DMS79 treated with DMSO at 0.1 percent for 48 hours (cell line): Measurements from ENCODE around the gene PDGFC.

Experiments
- DNase-seq: peaks from one replicate; lab custom pipeline; 2025; lab: John Stamatoyannopoulos, UW

The PDGFC gene

DNA sequence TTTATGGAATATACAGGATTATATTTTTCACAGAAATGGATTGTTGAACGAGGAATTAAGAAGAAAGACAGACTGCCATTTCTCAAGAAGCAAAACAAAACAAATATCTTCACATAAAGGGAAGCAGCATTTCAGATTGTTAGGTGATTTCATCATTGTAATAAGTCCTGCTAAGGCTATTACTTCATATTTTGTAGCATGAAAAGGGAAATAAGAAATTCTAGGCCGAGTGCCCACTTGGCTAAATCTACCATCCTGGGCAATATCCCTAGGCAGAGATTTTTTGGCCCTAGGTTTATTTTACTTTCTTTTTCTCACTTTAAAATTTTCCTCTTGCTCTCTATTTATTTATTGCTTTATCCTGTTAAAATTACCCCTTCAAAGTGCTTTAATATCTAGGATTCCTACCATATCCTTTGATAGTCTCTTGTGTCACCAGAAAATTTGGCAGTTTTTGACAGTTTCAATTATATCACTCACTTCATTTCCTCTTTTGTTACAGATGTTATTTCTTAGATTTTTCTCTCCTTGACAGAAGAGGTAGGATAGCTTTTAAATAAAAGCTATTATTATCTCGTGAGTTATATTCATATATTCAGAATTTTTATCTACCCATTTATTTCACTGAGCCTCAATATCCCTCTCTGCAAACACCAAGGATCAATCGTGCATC, 142.3 kb downstream of the PDGFC start:
- DNase-seq = no peak

DNA sequence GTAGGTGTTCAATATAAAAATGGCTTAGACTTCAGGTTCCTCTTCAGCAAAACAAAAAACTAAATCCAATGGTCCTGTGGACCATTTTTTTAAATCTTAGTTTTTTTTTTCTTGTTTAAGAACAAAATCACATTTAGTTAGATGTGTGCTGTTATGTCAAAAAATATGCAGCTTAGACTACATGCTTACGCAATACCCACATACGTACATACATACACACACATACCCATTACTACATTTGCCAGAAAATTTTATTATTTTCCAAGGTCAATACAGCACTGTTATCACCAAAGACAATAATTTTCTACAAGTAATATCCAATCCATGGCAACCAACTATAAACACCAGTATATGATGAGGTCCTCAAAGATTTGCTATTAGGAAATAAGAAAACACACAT, 144.1 kb downstream of the PDGFC start:
- DNase-seq = no peak

DNA sequence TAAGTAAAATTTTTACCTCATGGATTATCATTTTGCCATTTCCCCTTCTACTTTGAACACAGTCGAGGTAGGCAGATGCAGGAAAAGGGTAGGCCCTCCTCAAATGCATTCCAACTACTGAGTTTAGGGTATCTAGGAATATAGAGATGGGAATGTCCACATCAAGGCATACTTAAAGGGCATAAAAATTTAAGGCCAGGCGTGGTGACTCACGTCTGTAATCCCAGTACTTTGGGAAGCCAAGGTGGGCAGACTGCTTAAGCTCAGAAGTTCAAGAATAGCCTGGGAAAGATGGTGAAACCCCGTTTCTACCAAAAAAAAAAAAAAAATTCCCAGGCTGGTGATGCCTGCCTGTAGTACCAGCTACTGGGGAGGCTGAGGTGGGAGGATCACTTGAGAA, 146.5 kb downstream of the PDGFC start:
- DNase-seq = no peak

DNA sequence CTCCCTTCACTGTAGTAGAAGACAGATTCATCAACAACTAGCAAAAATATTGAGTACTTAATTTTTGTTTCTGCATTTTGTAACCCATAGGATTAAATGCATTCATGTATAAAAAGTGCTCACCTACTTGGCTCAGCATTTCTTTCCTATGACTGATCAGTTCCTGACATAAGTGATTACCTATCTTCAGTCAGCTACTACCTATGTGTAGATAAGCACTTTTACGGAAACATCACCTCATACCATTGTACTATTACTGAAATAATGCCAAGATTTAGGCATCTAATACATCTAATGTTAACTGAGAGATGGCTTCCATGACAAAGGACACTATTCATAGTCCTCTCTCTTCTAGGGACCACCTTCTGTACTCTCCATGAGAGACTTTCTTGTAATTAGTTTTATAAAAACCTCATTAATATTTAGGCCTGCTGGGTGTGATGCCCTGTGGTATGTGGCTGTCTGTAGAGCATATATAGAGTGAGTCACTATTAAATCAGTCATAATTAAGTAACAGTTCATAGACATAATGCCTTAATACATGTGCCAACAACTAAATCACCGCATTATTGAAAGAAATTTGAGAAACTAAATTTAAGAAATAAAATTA, 147.0 kb downstream of the PDGFC start:
- no peak for DNase-seq

DNA sequence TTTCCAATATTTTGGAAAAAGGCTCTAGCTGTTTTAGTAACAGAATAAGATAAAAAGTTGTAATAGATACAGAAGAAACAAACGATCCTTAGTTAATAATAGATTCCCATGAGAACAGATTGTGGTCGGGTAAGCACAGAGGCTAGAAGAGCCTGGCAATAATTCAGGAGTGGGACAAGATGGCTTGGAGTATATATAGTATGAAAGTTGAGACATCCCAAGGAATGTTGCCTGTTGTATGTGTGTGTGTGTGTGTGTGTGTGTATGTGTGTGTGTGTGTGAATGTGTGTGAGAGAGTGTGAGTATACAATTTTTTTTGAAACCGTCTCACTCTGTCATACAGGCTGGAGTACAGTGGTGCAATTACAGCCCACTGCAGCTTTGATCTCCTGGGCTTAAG, 150.7 kb downstream of the PDGFC start:
- no peak for DNase-seq

GRCh38 chr4:156816360-156816755, 155.2 kb downstream of the PDGFC start:
- DNase-seq = peak; percentile 5

GRCh38 chr4:156815717-156816359, 155.8 kb downstream of the PDGFC start:
- peak; percentile 83 for DNase-seq

DNA sequence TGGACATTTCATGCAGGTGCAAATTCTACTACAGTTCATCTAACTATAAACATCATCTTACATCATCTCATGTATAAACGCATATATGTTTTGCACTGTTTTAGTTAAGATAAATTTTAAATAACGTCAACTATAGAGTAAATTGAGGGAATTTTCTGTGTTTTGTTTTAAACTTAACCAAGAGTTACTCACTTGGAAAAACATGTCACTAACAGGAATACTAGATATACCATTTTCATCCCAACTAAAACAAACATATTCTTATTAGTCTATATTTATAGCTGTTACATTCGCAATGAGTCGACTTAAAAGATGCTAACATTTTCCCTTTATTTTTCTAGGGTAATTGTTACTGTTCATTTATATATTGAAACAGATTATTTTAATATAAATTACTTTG, 159.6 kb downstream of the PDGFC start:
- no peak for DNase-seq

DNA sequence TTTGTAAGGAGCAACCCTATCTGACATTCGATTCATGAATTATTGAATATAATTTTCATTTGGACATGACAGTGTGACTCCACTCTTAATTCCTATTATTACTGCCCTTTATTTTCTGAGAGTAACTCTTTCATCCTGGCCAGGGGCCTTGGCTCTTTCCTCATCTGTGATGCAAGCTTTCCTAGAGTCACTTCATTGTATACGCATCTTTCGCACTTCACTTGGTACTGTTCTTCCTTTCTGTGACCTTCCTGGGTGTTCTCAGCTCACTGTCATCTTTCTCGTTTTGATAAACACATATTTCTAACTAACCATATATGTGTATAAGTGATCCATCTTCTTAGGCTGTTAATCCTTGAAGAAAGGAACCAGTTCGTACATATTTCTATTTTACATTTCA, 160.3 kb downstream of the PDGFC start:
- no peak for DNase-seq

DNA sequence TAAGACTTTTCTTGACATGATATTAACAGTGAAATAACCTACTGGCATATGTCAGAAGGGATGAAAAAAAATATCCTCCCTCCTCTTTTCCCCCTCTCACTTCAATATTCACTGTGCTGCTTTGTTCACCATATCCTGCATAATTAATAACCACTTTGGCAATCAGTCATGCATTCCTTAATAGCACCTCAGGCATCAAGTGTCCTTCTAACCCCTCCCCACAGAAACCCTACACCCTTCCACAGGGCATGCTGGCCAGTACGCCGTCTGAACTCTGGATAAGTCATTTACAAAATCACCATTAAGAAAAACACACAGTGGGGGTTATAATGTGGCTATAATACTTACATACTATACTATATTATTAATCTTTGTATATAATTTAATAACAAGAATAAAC, 165.9 kb downstream of the PDGFC start:
- DNase-seq = peak; percentile 81

- DNase-seq = no peak
Observed at GRCh38 chr4:156803056-156803455, 168.5 kb downstream of the PDGFC start.

DNA sequence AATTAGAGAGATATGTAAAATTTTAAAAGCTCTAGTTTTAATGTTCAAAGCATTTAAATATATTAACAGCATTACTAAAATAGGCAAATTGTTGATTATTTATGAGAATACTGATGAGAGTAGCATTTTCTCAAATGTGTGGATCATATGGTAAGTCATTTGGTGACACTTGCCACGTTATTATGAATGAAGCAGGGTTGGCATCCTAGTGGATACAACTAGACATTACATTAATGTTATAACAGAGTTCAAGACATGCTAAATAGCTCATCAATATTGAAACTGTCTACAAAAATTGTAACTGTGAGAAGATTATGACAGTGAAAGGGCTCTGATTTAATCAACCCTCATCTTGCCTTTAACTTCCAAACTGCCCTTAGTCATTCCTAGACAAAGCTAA, 171.1 kb downstream of the PDGFC start:
- DNase-seq = no peak

DNA sequence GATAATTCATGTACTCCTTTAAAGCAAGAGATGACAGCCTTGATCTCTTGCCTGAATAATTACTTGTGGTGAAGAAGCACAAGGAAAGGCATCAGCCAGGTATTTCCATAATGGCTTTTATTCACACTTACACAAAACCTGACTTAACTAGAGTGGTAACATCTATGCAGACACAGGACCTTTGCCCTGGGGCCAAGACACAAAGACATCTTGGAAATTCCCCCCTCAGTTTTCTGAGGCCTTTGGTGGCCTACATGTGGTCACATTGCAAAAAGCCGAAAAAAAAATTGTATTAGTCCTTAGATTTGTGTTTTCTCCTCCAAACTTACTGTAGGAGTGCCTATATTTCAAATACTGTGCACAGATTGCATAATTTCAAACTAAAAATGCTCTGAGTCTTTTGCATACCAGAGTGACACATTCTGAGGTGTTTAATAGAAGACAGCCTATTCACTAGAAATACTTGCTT, 172.4 kb downstream of the PDGFC start:
- no peak for DNase-seq

DNA sequence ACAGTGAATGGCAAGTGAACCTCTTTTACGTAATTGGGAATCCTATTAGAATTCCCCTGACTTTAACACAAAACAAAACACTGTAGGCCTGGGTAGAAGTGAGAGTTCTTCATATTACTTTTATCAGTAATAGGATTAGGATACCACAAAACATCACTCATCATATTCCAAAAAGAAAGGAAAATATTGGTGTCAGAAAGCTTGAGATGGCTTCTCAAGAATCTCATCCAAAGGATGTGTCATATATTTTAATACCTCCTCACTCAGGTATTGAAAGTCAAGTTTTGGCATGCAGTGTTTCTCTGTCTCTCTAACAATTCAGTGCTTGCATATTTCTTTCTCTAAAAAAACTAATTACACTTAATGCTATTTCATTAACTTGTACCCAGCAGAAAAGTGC, 173.2 kb downstream of the PDGFC start:
- DNase-seq = no peak

DNA sequence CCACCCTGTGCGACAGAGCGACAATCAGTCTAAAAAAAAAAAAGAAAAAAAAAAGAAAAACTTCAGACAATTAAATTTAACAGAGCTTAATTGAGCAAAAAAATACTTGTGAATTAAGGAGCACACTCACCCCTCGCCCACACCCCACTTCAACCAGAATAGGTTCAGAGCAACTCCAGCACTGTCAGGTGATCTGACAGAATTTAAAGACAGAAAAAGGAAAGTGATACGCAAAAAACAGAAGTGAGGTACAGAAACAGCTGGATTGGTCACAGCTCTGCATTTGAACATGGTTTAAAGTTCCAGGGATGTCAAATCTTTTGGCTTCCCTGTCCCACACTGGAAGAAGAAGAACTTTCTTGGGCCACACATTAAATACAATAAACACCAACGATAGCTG, 174.4 kb downstream of the PDGFC start:
- no peak for DNase-seq

- no peak for DNase-seq
Observed at GRCh38 chr4:156795727-156796126, 175.9 kb downstream of the PDGFC start.

DNA sequence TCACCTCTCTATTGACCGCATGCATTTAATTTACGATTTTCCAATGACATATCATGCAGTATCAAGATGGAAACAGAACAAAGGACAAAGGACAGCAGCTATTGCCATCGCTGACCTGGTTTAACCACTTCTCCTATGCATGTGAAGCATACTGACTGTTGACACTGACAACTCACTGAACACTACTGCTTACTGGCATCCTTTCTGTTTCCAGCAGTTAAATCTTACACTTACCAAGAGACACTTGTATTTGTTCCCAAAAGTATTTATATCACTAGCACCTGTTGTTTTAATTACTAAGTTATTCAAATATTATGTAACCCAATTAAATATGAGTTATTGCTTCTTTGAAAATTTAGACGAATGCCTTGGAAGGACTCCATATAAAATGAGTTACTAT, 176.7 kb downstream of the PDGFC start:
- DNase-seq = no peak

- no peak for DNase-seq
Observed at GRCh38 chr4:156792462-156793085, 179.0 kb downstream of the PDGFC start.

- DNase-seq = peak; percentile 28
Observed at GRCh38 chr4:156790866-156791265, 180.7 kb downstream of the PDGFC start.

DNA sequence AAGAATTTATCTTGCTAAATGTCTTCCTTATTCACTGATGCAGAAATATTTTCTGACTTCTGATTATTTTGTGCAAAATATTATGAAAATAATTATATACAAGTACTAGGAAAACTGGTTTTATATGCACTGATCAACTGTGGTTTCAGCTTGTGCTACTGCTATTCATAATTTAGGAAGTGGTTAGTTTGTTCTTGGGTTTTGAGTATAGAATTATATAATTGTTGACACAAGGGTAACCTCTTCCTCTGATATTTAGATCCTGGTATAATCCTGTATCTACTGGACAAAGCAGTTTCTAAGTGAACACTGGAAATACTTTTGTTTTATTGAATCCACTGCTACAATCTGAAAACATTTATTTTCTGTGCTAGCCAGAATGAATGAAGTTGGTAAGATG, 182.8 kb downstream of the PDGFC start:
- DNase-seq = no peak

- no peak for DNase-seq
Observed at GRCh38 chr4:156786713-156787112, 184.9 kb downstream of the PDGFC start.

DNA sequence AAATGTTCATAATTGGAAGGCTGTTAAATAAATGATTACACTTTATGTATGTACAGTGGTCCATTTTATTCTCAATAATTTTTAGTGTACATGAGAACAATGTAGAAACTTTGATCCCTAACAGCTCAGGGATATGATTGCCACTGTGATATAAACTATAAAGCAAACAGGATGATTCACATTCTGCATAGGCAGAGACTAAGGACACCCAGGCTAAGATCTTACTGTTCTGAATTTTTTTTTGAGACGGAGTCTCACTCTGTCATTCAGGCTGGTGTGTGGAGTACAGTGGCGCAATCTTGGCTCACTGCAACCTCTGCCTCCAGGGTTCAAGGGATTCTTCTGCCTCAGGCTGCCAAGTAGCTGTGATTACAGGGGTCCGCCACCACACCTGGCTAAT, 186.6 kb downstream of the PDGFC start:
- no peak for DNase-seq

DNA sequence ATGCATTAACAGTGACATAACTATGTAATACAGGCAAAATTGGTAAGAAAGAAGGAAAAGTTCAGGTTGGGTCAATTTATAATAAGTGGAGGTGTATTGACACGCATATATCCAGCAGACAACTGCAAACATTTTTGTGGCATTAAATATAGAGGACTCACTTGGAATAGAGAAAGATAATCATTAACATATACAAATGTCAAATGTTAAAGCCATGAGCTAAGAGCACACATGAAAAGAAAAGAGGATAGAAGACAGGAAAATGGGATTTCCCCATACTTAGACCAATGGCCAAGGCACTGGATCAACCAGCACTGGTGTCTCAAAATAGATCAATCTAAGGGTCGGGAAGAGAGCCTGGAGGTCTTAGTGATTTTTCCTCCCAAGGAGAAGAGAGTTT, 187.6 kb downstream of the PDGFC start:
- no peak for DNase-seq
